ENCODE data around the gene GIPR. TPM values are rescaled to one million over a fixed set of nuclear protein-coding genes. Genes with fewer than 3 reads are reported as not detected.
A peak's percentile ranks its signal among the peaks of the same experiment; 100 is the strongest.
"Not testable (repeated sequence)": the region's sequence is repeated elsewhere in the genome, so short reads cannot be mapped to it uniquely, and the experiment has no call there.

GIPR gene
- total RNA-seq, 1 donor from 2014 or later, result 27.2 TPM

- Mint-ChIP-seq H3K4me1 (ENCODE audit: low read depth) (peaks cover 4% of the 10 kb centered on the region), H3K9me3 (ENCODE audit: low read depth) (no peaks in the 10 kb centered on the region), H3K4me3 (ENCODE audit: low read depth) (peak overlapping the region; percentile 67), H3K27ac (no peak overlapping the region), H3K36me3 (ENCODE audit: insufficient read depth) (peaks cover 3% of the 10 kb centered on the region), H3K27me3 (peaks cover 1% of the 10 kb centered on the region)
- DNase-seq (ENCODE audit: low spot score, unreplicated experiment), result no peak
- no peak for TF ChIP-seq CTCF (IDR thresholded peaks at IDR 0.05; ENCODE audit: unreplicated experiment)
These were observed 8.8 kb downstream of the GIPR start for GRCh38 chr19:45676851-45677263.

- peak; percentile 82 for DNase-seq (ENCODE audit: low spot score, unreplicated experiment)
- TF ChIP-seq CTCF (IDR thresholded peaks at IDR 0.05; ENCODE audit: unreplicated experiment), result peak; percentile 41
- Mint-ChIP-seq H3K27ac (no peak overlapping the region), H3K4me3 (ENCODE audit: low read depth) (peak overlapping the region; percentile 69), H3K36me3 (ENCODE audit: insufficient read depth) (peaks cover 5% of the 10 kb centered on the region), H3K4me1 (ENCODE audit: low read depth) (peaks cover 6% of the 10 kb centered on the region), H3K27me3 (peaks cover 4% of the 10 kb centered on the region), H3K9me3 (ENCODE audit: low read depth) (no peaks in the 10 kb centered on the region)
These were observed 9.6 kb downstream of the GIPR start for GRCh38 chr19:45677351-45678230.

DNA sequence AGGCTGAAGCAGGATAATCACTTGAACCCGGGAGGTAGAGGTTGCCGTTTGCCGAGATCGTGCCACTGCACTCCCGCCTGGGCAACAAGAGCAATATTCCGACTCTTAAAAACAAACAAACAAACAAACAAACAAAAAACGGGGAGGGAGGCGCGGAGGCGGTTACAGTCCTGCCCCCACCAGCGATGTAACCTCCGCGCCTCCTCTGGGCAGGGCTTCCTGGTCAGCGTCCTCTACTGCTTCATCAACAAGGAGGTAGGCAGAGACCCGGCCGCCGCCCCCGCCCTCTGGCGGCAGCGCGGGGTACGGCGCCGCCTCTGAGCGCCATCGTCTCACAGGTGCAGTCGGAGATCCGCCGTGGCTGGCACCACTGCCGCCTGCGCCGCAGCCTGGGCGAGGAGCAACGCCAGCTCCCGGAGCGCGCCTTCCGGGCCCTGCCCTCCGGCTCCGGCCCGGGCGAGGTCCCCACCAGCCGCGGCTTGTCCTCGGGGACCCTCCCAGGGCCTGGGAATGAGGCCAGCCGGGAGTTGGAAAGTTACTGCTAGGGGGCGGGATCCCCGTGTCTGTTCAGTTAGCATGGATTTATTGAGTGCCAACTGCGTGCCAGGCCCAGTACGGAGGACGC lies 13.5 kb downstream of the GIPR start:
- peak; percentile 82 for DNase-seq (ENCODE audit: low spot score, unreplicated experiment)
- Mint-ChIP-seq H3K27ac (peak overlapping the region; percentile 67), H3K4me3 (ENCODE audit: low read depth) (peak overlapping the region; percentile 40), H3K36me3 (ENCODE audit: insufficient read depth) (peaks cover 10% of the 10 kb centered on the region), H3K4me1 (ENCODE audit: low read depth) (peaks cover 6% of the 10 kb centered on the region), H3K27me3 (peaks cover 4% of the 10 kb centered on the region), H3K9me3 (ENCODE audit: low read depth) (no peaks in the 10 kb centered on the region)
- peak; percentile 99 for TF ChIP-seq CTCF (IDR thresholded peaks at IDR 0.05; ENCODE audit: unreplicated experiment)

DNA sequence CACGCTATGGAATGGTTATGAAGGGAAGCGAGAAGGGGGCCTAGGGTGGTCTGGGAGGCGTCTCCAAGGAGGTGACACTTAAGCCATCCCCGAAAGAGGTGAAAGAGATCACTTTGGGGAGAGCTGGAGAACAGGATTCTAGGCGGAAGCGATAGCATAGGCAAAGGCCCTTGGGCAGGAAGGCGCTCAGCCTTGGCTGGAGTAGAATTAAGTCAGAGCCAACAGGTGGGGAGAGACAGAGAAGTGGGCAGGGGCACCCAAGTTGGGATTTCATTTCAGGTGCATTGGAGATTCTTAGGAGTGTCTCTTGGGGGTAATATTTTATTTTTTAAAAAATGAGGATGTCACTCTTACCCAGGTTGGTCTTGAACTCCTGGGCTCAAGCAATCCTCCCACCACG lies 14.1 kb downstream of the GIPR start:
- Mint-ChIP-seq H3K36me3 (ENCODE audit: insufficient read depth) (peaks cover 13% of the 10 kb centered on the region), H3K9me3 (ENCODE audit: low read depth) (no peaks in the 10 kb centered on the region), H3K27me3 (peaks cover 4% of the 10 kb centered on the region), H3K27ac (peak overlapping the region; percentile 45), H3K4me1 (ENCODE audit: low read depth) (peaks cover 6% of the 10 kb centered on the region), H3K4me3 (ENCODE audit: low read depth) (peak overlapping the region; percentile 33)
- no peak for DNase-seq (ENCODE audit: low spot score, unreplicated experiment)
- no peak for TF ChIP-seq CTCF (IDR thresholded peaks at IDR 0.05; ENCODE audit: unreplicated experiment)

GRCh38 chr19:45682908-45683307 lies 14.9 kb downstream of the GIPR start:
- H3K9me3 Mint-ChIP-seq (ENCODE audit: low read depth), result no peaks in the 10 kb centered on the region
- H3K27ac Mint-ChIP-seq, result peak overlapping the region; percentile 28
- H3K4me1 Mint-ChIP-seq (ENCODE audit: low read depth), result peaks cover 3% of the 10 kb centered on the region
- peaks cover 4% of the 10 kb centered on the region for H3K27me3 Mint-ChIP-seq
- H3K36me3 Mint-ChIP-seq (ENCODE audit: insufficient read depth), result peaks cover 13% of the 10 kb centered on the region
- TF ChIP-seq CTCF (IDR thresholded peaks at IDR 0.05; ENCODE audit: unreplicated experiment), result no peak
- no peak overlapping the region for H3K4me3 Mint-ChIP-seq (ENCODE audit: low read depth)
- no peak for DNase-seq (ENCODE audit: low spot score, unreplicated experiment)

- H3K27ac Mint-ChIP-seq; DNase-seq (ENCODE audit: low spot score, unreplicated experiment); H3K27me3 Mint-ChIP-seq; H3K9me3 Mint-ChIP-seq (ENCODE audit: low read depth); H3K4me1 Mint-ChIP-seq (ENCODE audit: low read depth); H3K4me3 Mint-ChIP-seq (ENCODE audit: low read depth): not testable (repeated sequence)
- H3K36me3 Mint-ChIP-seq (ENCODE audit: insufficient read depth), result peaks cover 13% of the 10 kb centered on the region
These were observed 17.0 kb downstream of the GIPR start for GRCh38 chr19:45685045-45685444.

All from progenitor cell of endocrine pancreas (in vitro differentiated cells).